Heart right ventricle (tissue), 16 donors: Measurements from ENCODE around the gene KLHDC7B. TPM values are rescaled to one million over a fixed set of nuclear protein-coding genes. Genes with fewer than 3 reads are reported as not detected.
A peak's percentile ranks its signal among the peaks of the same experiment; 100 is the strongest.

Source experiments
- ATAC-seq, 8 donors: fragments of 200-7000 bp; cut with Tn5 transposase; one replicate each; pipeline ENCODE4 v1.9.1; 2020; ENCODE audit warnings: mild to moderate bottlenecking in 8 of 8, moderate library complexity in 8 of 8, moderate number of reproducible peaks in 1 of 8
- DNase-seq, 2 donors: peaks; one replicate each; pipeline ENCODE4 v3.0.0-alpha.2; 2020
- H3K27ac ChIP-seq, 10 donors: fragments of 200-600 bp; sonication (generic) in 2 of 10; one replicate each; pipeline versions ENCODE4 v1.5.0 to v1.8.0; 2020 to 2022; ENCODE audit warnings: mild to moderate bottlenecking in 3 of 10
- H3K27me3 ChIP-seq, 7 donors: fragments of 200-600 bp; one replicate each; pipeline ENCODE4 v1.8.0; 2021 to 2022; ENCODE audit warnings: mild to moderate bottlenecking in 2 of 7
- H3K36me3 ChIP-seq, 9 donors: fragments of 200-600 bp; sonication (generic) in 1 of 9; one replicate each; pipeline versions ENCODE4 v1.5.0 to v1.8.0; 2020 to 2022; ENCODE audit warnings: mild to moderate bottlenecking in 2 of 9
- H3K4me1 ChIP-seq, 9 donors: fragments of 200-600 bp; sonication (generic) in 1 of 9; one replicate each; pipeline versions ENCODE4 v1.5.0 to v1.8.0; 2020 to 2022; ENCODE audit warnings: mild to moderate bottlenecking in 4 of 9
- H3K4me3 ChIP-seq, 10 donors: fragments of 200-600 bp; sonication (generic) in 2 of 10; one replicate each; pipeline versions ENCODE4 v1.5.0 to v1.8.0; 2020 to 2022; ENCODE audit warnings: mild to moderate bottlenecking in 7 of 10, moderate library complexity in 2 of 10
- H3K9me3 ChIP-seq, 11 donors: fragments of 200-600 bp in 10 of 11; sonication (generic) in 2 of 11; one replicate each; pipeline versions ENCODE4 v1.5.0 to v1.8.0; 2013 to 2022; ENCODE audit warnings: mild to moderate bottlenecking in 2 of 11, control low read depth in 1 of 11, moderate library complexity in 1 of 11
- WGBS, 2 donors: extraction: QIAGEN DNeasy Blood & Tissue Kit; methylation state at CpG; one replicate each; pipeline ENCODE4 v1.1.7; 2013; ENCODE audit warnings: inconsistent platforms in 1 of 2; 5-methylcytosine and 5-hydroxymethylcytosine counted together
- intact Hi-C, 10 donors: fragments of 100-400 bp; cut with DNase I; formaldehyde crosslinking; loops; one replicate each; pipeline versions ENCODE4 v1.11.1 to v1.14.2; 2022
- polyA plus RNA-seq, 2 donors: library from polyadenylated mRNA; stranded (reverse); fragments of 200-250 nt; gene quantifications; one replicate each; pipeline ENCODE4 v1.2.3, GENCODE V29; 2013
- total RNA-seq, 10 donors: library from RNA; stranded (reverse); fragmentation: NEBNext Ultra II Directional in 3 of 10; extraction: Animal tissue kit (Norgen Biotek cat#: 25700) in 3 of 10; gene quantifications; one replicate each; pipeline versions ENCODE4 v1.2.1 to v1.2.4, GENCODE V29; 2021 to 2023
- TF ChIP-seq, protein P1 (sequence below), 9 donors: fragments of 200-600 bp; sonication (generic) in 2 of 9; IDR thresholded peaks; one replicate each; pipeline versions ENCODE4 v1.5.0 to v1.8.0; 2021 to 2022; ENCODE audit warnings: antibody characterized with exemption in 9 of 9, mild to moderate bottlenecking in 5 of 9, moderate library complexity in 1 of 9
- donor health status: Arrhythmogenic right ventricular cardiomyopathy.
- donor health status: ischemic (EF 13 %, LVEDD 7.1; RV severe dilation, severe dysfunction).
- donor health status: healthy with polysubstance abuse.
- donor health status: DM: no; HTN: yes; CAD: no.
- donor health status: DM: no; HTN: no; CAD: no.
- donor health status: ischemic (EF 25% LVEDD 6.9; RV normal size, moderate dysfunction).
- donor health status: ischemic (EF 25% LVEDD 5.7; RV mildly dilated, moderate dysfunction).
- donor health status: healthy.
- donor health status: DM: yes; HTN: yes; CAD: no.
- donor health status: Ischemic cardiomyopathy.
- donor health status: ischemic (EF 35%, LVEDD 5.7; RV mildly dilated, moderate dysfunction).
- donor health status: nonischemic (EF 11% LVEDD 7.7; RV severe dilation, severe dysfunction).
- donor health status: DM: yes; HTN: yes; CAD: no.
- donor health status: PGD.
- donor health status: ischemic (EF 29% LVEDD 5.4; RV normal size, mild dysfunction).
- donor health status: nonischemic (EF 23%, LVEDD 6.1; RV moderate dilation, normal function).

KLHDC7B gene
- total and polyA plus RNA-seq, 12 donors = 0.10 to 1.3 (median 0.13) TPM; not detected in 7

DNA sequence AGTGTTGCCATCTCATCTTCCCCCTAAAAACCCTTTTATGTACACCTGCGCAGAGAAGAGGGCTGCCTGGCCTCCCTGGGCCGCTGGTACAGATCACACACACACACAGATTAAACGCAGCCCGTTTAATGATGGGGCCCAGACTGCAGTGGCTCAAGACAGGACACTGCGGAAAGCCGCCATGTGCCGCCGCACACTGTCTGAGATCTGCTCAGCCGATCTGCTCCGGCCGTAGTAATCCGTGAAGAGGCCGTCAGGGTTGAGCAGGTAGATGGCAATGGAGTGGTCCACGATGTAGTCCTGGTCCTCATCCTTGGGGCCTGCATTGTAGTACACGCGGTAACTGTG, 22.3 kb upstream of the KLHDC7B start:
- Histone ChIP-seq H3K9me3 (no peaks in the 10 kb centered on the region), H3K4me1 (peaks cover 4 to 39% (median 27%) of the 10 kb centered on the region in 9 donors), H3K27me3 (no peaks in the 10 kb centered on the region), H3K4me3 (no peak overlapping the region), H3K27ac (no peak overlapping the region), H3K36me3 (peaks cover 0 to 74% (median 44%) of the 10 kb centered on the region in 9 donors)
- 91 to 94% methylated on average over 16 of the region's 16 CpGs for WGBS, 2 donors
- intact Hi-C loops = loop anchor here in 2 of 10 donors (5.0 to 10.0 kb wide), 2 partner anchors 59 to 279 kb away; partner anchors contain the start of genes CHKB (in 1 of the 2) and TUBGCP6 (in 1 of the 2)
- ATAC-seq (no peak), DNase-seq (no peak)
- TF ChIP-seq, protein P1, sequence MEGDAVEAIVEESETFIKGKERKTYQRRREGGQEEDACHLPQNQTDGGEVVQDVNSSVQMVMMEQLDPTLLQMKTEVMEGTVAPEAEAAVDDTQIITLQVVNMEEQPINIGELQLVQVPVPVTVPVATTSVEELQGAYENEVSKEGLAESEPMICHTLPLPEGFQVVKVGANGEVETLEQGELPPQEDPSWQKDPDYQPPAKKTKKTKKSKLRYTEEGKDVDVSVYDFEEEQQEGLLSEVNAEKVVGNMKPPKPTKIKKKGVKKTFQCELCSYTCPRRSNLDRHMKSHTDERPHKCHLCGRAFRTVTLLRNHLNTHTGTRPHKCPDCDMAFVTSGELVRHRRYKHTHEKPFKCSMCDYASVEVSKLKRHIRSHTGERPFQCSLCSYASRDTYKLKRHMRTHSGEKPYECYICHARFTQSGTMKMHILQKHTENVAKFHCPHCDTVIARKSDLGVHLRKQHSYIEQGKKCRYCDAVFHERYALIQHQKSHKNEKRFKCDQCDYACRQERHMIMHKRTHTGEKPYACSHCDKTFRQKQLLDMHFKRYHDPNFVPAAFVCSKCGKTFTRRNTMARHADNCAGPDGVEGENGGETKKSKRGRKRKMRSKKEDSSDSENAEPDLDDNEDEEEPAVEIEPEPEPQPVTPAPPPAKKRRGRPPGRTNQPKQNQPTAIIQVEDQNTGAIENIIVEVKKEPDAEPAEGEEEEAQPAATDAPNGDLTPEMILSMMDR (IDR thresholded peaks at IDR 0.05) = no peak

DNA sequence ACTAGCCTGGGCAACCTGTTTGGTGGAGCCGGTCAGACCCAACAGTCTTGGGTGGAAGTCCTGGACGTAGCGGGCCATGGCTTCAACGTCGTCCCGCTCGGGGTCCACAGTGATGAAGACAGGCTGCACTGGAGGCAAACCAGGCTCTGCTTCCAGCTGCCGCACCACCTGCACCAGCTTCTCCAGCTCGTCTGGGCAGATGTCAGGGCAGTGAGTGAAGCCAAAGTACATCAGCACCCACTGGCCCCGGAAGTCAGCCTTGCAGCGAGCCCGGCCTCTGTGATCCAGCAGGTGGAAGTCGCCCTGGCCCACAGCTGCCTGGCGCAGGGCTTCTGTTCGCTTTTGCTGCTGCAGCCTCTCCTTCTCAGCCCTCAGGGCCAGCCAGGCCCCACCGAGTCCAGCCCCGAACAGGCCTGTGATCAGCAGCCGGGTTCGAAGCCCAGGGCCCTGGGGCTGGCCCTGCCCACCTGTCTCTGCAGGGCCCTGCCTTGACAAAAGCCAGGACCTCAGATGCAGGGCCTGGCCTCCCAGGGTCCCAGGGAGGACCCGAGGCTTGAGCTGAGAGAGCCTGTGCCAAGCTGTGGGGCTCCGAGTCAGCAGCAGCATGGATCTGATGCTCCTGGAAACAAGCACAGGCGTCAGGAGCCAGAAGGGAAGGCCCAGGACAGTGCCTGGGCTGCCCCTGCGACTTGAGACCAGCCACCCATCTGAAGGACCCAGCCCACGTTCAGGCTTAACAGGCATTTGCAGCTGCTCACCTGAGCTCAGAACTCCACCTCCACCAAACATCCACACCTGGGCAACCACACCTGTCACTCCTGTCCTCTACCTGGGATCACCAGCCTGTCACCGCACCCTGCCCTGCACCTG, 21.7 kb upstream of the KLHDC7B start:
- no peak for ATAC-seq
- H3K9me3 ChIP-seq = no peaks in the 10 kb centered on the region
- intact Hi-C loops = loop anchor here in 3 of 10 donors (2.0 to 10.0 kb wide), 3 partner anchors 15 to 279 kb away; partner anchors contain the start of genes NCAPH2 (in 2 of the 3), CHKB (in 1 of the 3) and TUBGCP6 (in 1 of the 3)
- peak overlapping the region in 9 of 10 donors; percentile 59 to 86 (median 82) for H3K4me3 ChIP-seq
- WGBS, 2 donors = 79 to 82% methylated on average over 25 of the region's 25 CpGs
- no peak for DNase-seq
- H3K4me1 ChIP-seq = peaks cover 4 to 45% (median 29%) of the 10 kb centered on the region in 9 donors
- peaks cover 0 to 74% (median 38%) of the 10 kb centered on the region in 9 donors for H3K36me3 ChIP-seq
- peaks cover 0 to under 1% (median 0%) of the 10 kb centered on the region in 7 donors for H3K27me3 ChIP-seq
- TF ChIP-seq, protein P1 (IDR thresholded peaks at IDR 0.05) = no peak
- peak overlapping the region in 5 of 10 donors; percentile 92 to 99 (median 95) for H3K27ac ChIP-seq

DNA sequence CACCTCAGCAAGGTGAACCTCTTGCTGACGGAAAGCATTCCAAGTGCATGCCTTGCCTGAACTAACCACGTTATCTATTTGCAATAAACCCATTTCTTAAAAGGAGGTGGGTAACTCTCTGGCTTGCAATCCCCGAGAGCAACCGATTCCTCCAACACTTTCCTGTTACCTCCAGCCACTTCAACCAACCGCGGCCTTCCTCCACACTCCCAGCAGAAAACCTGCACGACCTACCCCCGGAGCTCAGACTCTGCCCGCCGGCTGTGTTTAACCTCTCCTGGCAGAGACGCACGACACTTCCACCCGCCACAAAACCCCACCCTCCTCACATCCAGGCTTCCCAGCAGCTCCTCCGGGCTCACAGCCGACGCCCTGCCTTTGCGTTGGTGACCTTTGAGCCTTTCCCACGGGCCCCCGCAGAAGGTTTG, 21.0 kb upstream of the KLHDC7B start:
- Histone ChIP-seq H3K27me3 (peaks cover 0 to 7% (median 0%) of the 10 kb centered on the region in 7 donors), H3K36me3 (peaks cover 0 to 67% (median 32%) of the 10 kb centered on the region in 9 donors), H3K9me3 (no peaks in the 10 kb centered on the region), H3K27ac (peak overlapping the region; percentile 69 to 99 (median 94)), H3K4me3 (peak overlapping the region; percentile 50 to 86 (median 78)), H3K4me1 (peaks cover 8 to 50% (median 35%) of the 10 kb centered on the region in 9 donors)
- DNase-seq (no peak), ATAC-seq (peak in 4 of 8 donors; percentile 0 to 6 (median 0))
- TF ChIP-seq, protein P1 (IDR thresholded peaks at IDR 0.05) = no peak
- intact Hi-C loops = loop anchor here in 6 of 10 donors (1.0 to 10.0 kb wide), 6 partner anchors 16 to 280 kb away; partner anchors contain the start of genes NCAPH2 (in 5 of the 6), CHKB (in 1 of the 6), SYCE3 (in 1 of the 6) and TUBGCP6 (in 1 of the 6)
- WGBS, 2 donors = 8 to 9% methylated on average over 19 of the region's 19 CpGs
